ENCODE results near the gene LY86.

DNA sequence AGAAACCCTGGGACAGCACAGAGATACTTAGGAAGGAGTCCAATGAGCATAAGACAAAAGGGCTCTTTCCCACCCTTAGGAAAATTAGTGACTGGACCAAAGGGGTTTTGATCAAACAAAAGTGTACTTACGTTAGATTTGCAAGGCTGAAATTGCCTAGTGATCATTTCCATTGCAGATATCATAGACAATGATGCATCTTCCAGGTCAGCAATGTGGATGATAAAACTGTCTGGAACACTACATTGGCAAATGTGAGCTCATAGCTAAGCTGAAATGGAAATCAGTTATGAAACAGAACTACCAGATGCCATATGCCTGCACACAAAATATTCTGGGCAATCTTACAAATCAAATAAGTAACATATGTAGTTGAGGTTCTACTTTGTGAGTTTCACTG lies 34.0 kb downstream of the LY86 start:
- TF ChIP-seq POLR2A (IDR thresholded peaks at IDR 0.05; ENCODE audit: insufficient read depth in 1 of 2, low read depth in 2 of 2, low read length in 2 of 2) (no peak), TGIF2 (CRISPR knock-in tag; IDR thresholded peaks at IDR 0.05) (no peak)
- TF ChIP-seq, protein P1, sequence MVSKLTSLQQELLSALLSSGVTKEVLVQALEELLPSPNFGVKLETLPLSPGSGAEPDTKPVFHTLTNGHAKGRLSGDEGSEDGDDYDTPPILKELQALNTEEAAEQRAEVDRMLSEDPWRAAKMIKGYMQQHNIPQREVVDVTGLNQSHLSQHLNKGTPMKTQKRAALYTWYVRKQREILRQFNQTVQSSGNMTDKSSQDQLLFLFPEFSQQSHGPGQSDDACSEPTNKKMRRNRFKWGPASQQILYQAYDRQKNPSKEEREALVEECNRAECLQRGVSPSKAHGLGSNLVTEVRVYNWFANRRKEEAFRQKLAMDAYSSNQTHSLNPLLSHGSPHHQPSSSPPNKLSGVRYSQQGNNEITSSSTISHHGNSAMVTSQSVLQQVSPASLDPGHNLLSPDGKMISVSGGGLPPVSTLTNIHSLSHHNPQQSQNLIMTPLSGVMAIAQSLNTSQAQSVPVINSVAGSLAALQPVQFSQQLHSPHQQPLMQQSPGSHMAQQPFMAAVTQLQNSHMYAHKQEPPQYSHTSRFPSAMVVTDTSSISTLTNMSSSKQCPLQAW (CRISPR knock-in tag; IDR thresholded peaks at IDR 0.05) = no peak
